H1 (cell line): ENCODE results near the gene TNFSF15. TPM values are rescaled to one million over a fixed set of nuclear protein-coding genes. Genes with fewer than 3 reads are reported as not detected.

Experiments used
- CTCF ChIA-PET: fragments of 300-600 bp; sonication (Branson Sonifier 250); formaldehyde crosslinking; loops from one replicate; lab custom pipeline; 2021; ENCODE audit not compliant: partially characterized antibody; lab: Charles Lee
- POLR2A ChIA-PET: fragments of 300-600 bp; sonication (Branson Sonifier 250); formaldehyde crosslinking; loops from one replicate; lab custom pipeline; 2021; ENCODE audit warnings: inconsistent platforms; ENCODE audit not compliant: partially characterized antibody; lab: Charles Lee
- DNase-seq, 2 experiments: peaks; one replicate each; pipeline versions ENCODE4 v3.0.0 to v3.0.0-alpha.2; 2010 to 2022; ENCODE audit warnings: low spot score in 2 of 2, low read depth in 1 of 2, mixed read lengths in 1 of 2
- FAIRE-seq: peaks from 2 replicates; lab custom pipeline; 2011; peaks lifted over from hg19 to GRCh38; lab: Jason Lieb, UNC
- H2AFZ ChIP-seq: 2 replicates; pipeline ENCODE4 v1.8.1; 2012; ENCODE audit warnings: low read length, inconsistent platforms
- H2AK5ac ChIP-seq: 2 replicates; pipeline ENCODE4 v1.6.1; 2013; ENCODE audit warnings: low read depth, low read length
- H2BK120ac ChIP-seq: replicated peaks from 2 replicates; pipeline ENCODE3; 2013; ENCODE audit warnings: low read depth, low read length, inconsistent platforms
- H2BK12ac ChIP-seq: 2 replicates; pipeline ENCODE4 v1.6.1; 2013; ENCODE audit warnings: low read depth, low read length
- H2BK15ac ChIP-seq: 2 replicates; pipeline ENCODE4 v1.6.1; 2013; ENCODE audit warnings: low read length
- H2BK20ac ChIP-seq: 2 replicates; pipeline ENCODE4 v1.6.1; 2013; ENCODE audit warnings: low read length
- H2BK5ac ChIP-seq: 2 replicates; pipeline ENCODE4 v1.6.1; 2013; ENCODE audit warnings: low read depth, low read length
- H3K14ac ChIP-seq: 2 replicates; pipeline ENCODE4 v1.6.1; 2013; ENCODE audit warnings: inconsistent platforms; ENCODE audit not compliant: insufficient read length
- H3K18ac ChIP-seq: 2 replicates; pipeline ENCODE4 v1.6.1; 2013; ENCODE audit warnings: low read length; ENCODE audit errors: extremely low read depth
- H3K23ac ChIP-seq: 2 replicates; pipeline ENCODE4 v1.6.1; 2013; ENCODE audit warnings: inconsistent platforms; ENCODE audit not compliant: insufficient read length
- H3K23me2 ChIP-seq: 2 replicates; pipeline ENCODE4 v1.6.1; 2013; ENCODE audit warnings: low read depth, low read length
- H3K27ac ChIP-seq: 2 replicates; pipeline ENCODE4 v1.6.1; 2011; ENCODE audit warnings: low read depth, low read length, inconsistent platforms
- H3K27me3 ChIP-seq, 4 experiments: replicated peaks in 1 of 4; 1 replicate in 1 of 4; 2 replicates in 3 of 4; pipeline versions ENCODE4 v1.6.1 to v1.8.1; 2011 to 2013; ENCODE audit warnings: low read length in 3 of 4, mild to moderate bottlenecking in 3 of 4, inconsistent platforms in 2 of 4, mixed read lengths in 2 of 4, moderate library complexity in 1 of 4; ENCODE audit not compliant: control insufficient read depth in 3 of 4, insufficient read depth in 3 of 4; ENCODE audit errors: extremely low read depth in 1 of 4
- H3K36me3 ChIP-seq, 4 experiments: 2 replicates each; pipeline versions ENCODE4 v1.6.1 to v1.8.1; 2011 to 2013; ENCODE audit warnings: mild to moderate bottlenecking in 4 of 4, low read length in 3 of 4, moderate library complexity in 2 of 4, control low read depth in 1 of 4, inconsistent platforms in 1 of 4; ENCODE audit not compliant: insufficient read depth in 4 of 4, control insufficient read depth in 2 of 4
- H3K4ac ChIP-seq: replicated peaks from 2 replicates; pipeline ENCODE3; 2013; ENCODE audit warnings: low read length, low read depth, mixed read lengths, inconsistent platforms; ENCODE audit not compliant: insufficient read length
- H3K4me1 ChIP-seq, 4 experiments: replicated peaks in 1 of 4; 1 replicate in 1 of 4; 2 replicates in 3 of 4; pipeline versions ENCODE4 v1.6.1 to v1.8.1; 2011 to 2013; ENCODE audit warnings: low read length in 3 of 4, inconsistent platforms in 2 of 4, mixed read lengths in 1 of 4; ENCODE audit not compliant: insufficient read depth in 4 of 4, control insufficient read depth in 3 of 4
- H3K4me2 ChIP-seq, 2 experiments: 2 replicates each; pipeline versions ENCODE4 v1.6.1 to v1.8.1; 2011 to 2013; ENCODE audit warnings: low read depth in 2 of 2, low read length in 2 of 2, control low read depth in 1 of 2, inconsistent platforms in 1 of 2, mild to moderate bottlenecking in 1 of 2; ENCODE audit not compliant: insufficient read depth in 1 of 2
- H3K4me3 ChIP-seq, 4 experiments: fragments of 200-600, 300-600 bp in 1 of 4; sonication (generic), shearing (Covaris generic), sonication (Bioruptor Twin) in 1 of 4; 2 replicates each; pipeline versions ENCODE4 v1.5.1 to v1.8.1; 2011 to 2016; ENCODE audit warnings: low read length in 4 of 4, low read depth in 3 of 4, control low read depth in 2 of 4, inconsistent platforms in 2 of 4, mild to moderate bottlenecking in 2 of 4, mixed read lengths in 1 of 4, moderate library complexity in 1 of 4; ENCODE audit not compliant: insufficient read depth in 2 of 4; ENCODE audit errors: extremely low read depth in 1 of 4
- H3K56ac ChIP-seq: replicated peaks from 2 replicates; pipeline ENCODE3; 2013; ENCODE audit warnings: low read depth, mild to moderate bottlenecking, mixed read lengths, low read length, inconsistent platforms; ENCODE audit not compliant: insufficient read length
- H3K79me1 ChIP-seq: 2 replicates; pipeline ENCODE4 v1.6.1; 2013; ENCODE audit warnings: low read depth, low read length, control low read depth
- H3K79me2 ChIP-seq, 2 experiments: 2 replicates each; pipeline versions ENCODE4 v1.6.1 to v1.8.1; 2012 to 2013; ENCODE audit warnings: low read length in 2 of 2, mild to moderate bottlenecking in 2 of 2, inconsistent platforms in 1 of 2; ENCODE audit not compliant: insufficient read depth in 2 of 2, control insufficient read depth in 1 of 2
- H3K9ac ChIP-seq, 4 experiments: replicated peaks in 1 of 4; 1 replicate in 1 of 4; 2 replicates in 3 of 4; pipeline versions ENCODE4 v1.6.1 to v1.8.1; 2011 to 2013; ENCODE audit warnings: low read depth in 3 of 4, low read length in 3 of 4, control low read depth in 2 of 4, mild to moderate bottlenecking in 2 of 4, moderate library complexity in 2 of 4, inconsistent platforms in 1 of 4; ENCODE audit errors: extremely low read depth in 1 of 4
- H3K9me3 ChIP-seq, 2 experiments: 2 replicates each; pipeline versions ENCODE4 v1.6.1 to v1.8.1; 2012 to 2013; ENCODE audit warnings: mild to moderate bottlenecking in 2 of 2, moderate library complexity in 2 of 2, control low read depth in 1 of 2, inconsistent platforms in 1 of 2, low read depth in 1 of 2, low read length in 1 of 2, mixed read lengths in 1 of 2; ENCODE audit not compliant: insufficient read depth in 2 of 2
- H4K20me1 ChIP-seq, 2 experiments: replicated peaks in 1 of 2; 2 replicates each; pipeline versions ENCODE3 to v1.8.1; 2011 to 2013; ENCODE audit warnings: inconsistent platforms in 2 of 2, low read length in 2 of 2, mild to moderate bottlenecking in 1 of 2; ENCODE audit not compliant: insufficient read depth in 2 of 2, control insufficient read depth in 1 of 2
- H4K5ac ChIP-seq: 2 replicates; pipeline ENCODE4 v1.6.1; 2013; ENCODE audit warnings: low read length, low read depth, mixed read lengths, inconsistent platforms; ENCODE audit not compliant: insufficient read length
- H4K8ac ChIP-seq: 2 replicates; pipeline ENCODE4 v1.8.0; 2013; ENCODE audit warnings: mild to moderate bottlenecking, moderate library complexity, low read length, inconsistent platforms; ENCODE audit not compliant: insufficient read depth; ENCODE audit errors: extremely low read depth
- H4K91ac ChIP-seq: replicated peaks from 2 replicates; pipeline ENCODE3; 2013; ENCODE audit warnings: low read length, mixed read lengths, inconsistent platforms; ENCODE audit not compliant: insufficient read length
- ATF3 ChIP-seq: IDR thresholded peaks from 2 replicates; pipeline ENCODE4 v1.6.1; 2011; ENCODE audit warnings: low read depth, mild to moderate bottlenecking, low read length; ENCODE audit not compliant: insufficient read depth
- WGBS, 2 experiments: shearing (Covaris generic) in 1 of 2; methylation state at CpG; one replicate each; pipeline versions ENCODE4 v1.1.6 to v1.1.7; 2013 to 2015; ENCODE audit warnings: low lambda C conversion rate in 2 of 2, mixed read lengths in 2 of 2, inconsistent platforms in 1 of 2, low coverage in 1 of 2, missing lambda C conversion rate in 1 of 2; ENCODE audit not compliant: insufficient replicate concordance in 2 of 2, insufficient coverage in 1 of 2, insufficient read length in 1 of 2; ENCODE audit errors: extremely low coverage in 1 of 2, missing lambda C conversion rate in 1 of 2; 5-methylcytosine and 5-hydroxymethylcytosine counted together
- polyA plus RNA-seq, 7 experiments: library from polyadenylated mRNA; depleted of rRNA in 3 of 7; stranded (reverse) in 5 of 7; unstranded in 2 of 7; fragments of >200 nt in 5 of 7; fragments of 200-250 nt in 2 of 7; gene quantifications; 1 replicate in 5 of 7; 2 replicates in 1 of 7; 4 replicates in 1 of 7; pipeline versions ENCODE4 v1.2.1 to v1.2.3, GENCODE V29; 2011 to 2013; ENCODE audit warnings: missing spikeins in 2 of 7, mixed read lengths in 2 of 7
- total RNA-seq: library from RNA; stranded (reverse); fragmentation: NEBNext Ultra II Directional; extraction: Animal tissue kit (Norgen Biotek cat#: 25700); gene quantifications from 2 replicates; pipeline ENCODE4 v1.2.1, GENCODE V29; 2021

TNFSF15 gene
- total and polyA plus RNA-seq, 2 of the 8 experiments (the other 6 are each of a cell fraction or from before 2014, with no cell fraction given) = 0.09 to 0.17 TPM

- 87 to 100% methylated on average over 1 to 4 of the region's 4 CpGs for WGBS, 2 experiments
- no peak overlapping the region for H2BK120ac ChIP-seq
- no peak overlapping the region for H2AK5ac ChIP-seq
- no peak overlapping the region for H3K56ac ChIP-seq
- H4K91ac ChIP-seq = no peak overlapping the region
- TF ChIP-seq ATF3 = no peak
- H2BK12ac ChIP-seq = no peak overlapping the region
- no peaks in the 10 kb centered on the region for H3K79me1 ChIP-seq
- no peak for FAIRE-seq
- no peak overlapping the region for H3K9ac ChIP-seq
- H4K5ac ChIP-seq = no peak overlapping the region
- H3K4me3 ChIP-seq = no peak overlapping the region
- H3K27ac ChIP-seq = no peak overlapping the region
- H3K4me1 ChIP-seq = no peaks in the 10 kb centered on the region; a peak in 1 of 7 replicates
- no peak overlapping the region for H3K4ac ChIP-seq
- CTCF ChIA-PET = interaction anchor here (0.7 to 4.2 kb wide), 8 partner anchors 12 to 151 kb away, joined by 3 to 17 read pairs (median 4); no protein-coding TSS in a partner anchor
- H4K8ac ChIP-seq = no peak overlapping the region
- H3K27me3 ChIP-seq = peaks cover 0 to 3% (median 0%) of the 10 kb centered on the region in 4 experiments; a peak in 2 of 7 replicates
- H3K36me3 ChIP-seq = no peaks in the 10 kb centered on the region
- peaks cover 3% of the 10 kb centered on the region; the same call in 1 of the 2 replicates for H3K23me2 ChIP-seq
- DNase-seq = no peak
- POLR2A ChIA-PET = no interaction called here
- no peak overlapping the region for H3K14ac ChIP-seq
- H2BK20ac ChIP-seq = no peak overlapping the region
- H2BK5ac ChIP-seq = no peak overlapping the region
- H4K20me1 ChIP-seq = no peaks in the 10 kb centered on the region
- no peak overlapping the region for H2BK15ac ChIP-seq
- peaks cover 11 to 17% of the 10 kb centered on the region in 2 experiments; a peak in 3 of 4 replicates for H3K9me3 ChIP-seq
- no peak overlapping the region for H3K18ac ChIP-seq
- H3K23ac ChIP-seq = no peak overlapping the region
- no peak overlapping the region for H2AFZ ChIP-seq
- H3K4me2 ChIP-seq = no peak overlapping the region
- no peaks in the 10 kb centered on the region for H3K79me2 ChIP-seq
Measured at GRCh38 chr9:114763220-114763619, 42.6 kb downstream of the TNFSF15 start.
